GM23248 (cell line): ENCODE data around the gene SEPTIN1.

ENCODE experiments used
- EZH2 ChIP-seq: fragments of 200-600 bp; sonication (generic); IDR thresholded peaks from 2 replicates; pipeline ENCODE4 v1.6.1; 2018; ENCODE audit warnings: antibody characterized with exemption, mild to moderate bottlenecking; ENCODE audit not compliant: insufficient read depth, poor library complexity, severe bottlenecking
- EZH2phosphoT487 ChIP-seq: fragments of 200-600 bp; sonication (generic); IDR thresholded peaks from 2 replicates; pipeline ENCODE4 v1.6.1; 2018; ENCODE audit warnings: antibody characterized with exemption, moderate library complexity, mild to moderate bottlenecking, low read depth; ENCODE audit not compliant: insufficient read depth

DNA sequence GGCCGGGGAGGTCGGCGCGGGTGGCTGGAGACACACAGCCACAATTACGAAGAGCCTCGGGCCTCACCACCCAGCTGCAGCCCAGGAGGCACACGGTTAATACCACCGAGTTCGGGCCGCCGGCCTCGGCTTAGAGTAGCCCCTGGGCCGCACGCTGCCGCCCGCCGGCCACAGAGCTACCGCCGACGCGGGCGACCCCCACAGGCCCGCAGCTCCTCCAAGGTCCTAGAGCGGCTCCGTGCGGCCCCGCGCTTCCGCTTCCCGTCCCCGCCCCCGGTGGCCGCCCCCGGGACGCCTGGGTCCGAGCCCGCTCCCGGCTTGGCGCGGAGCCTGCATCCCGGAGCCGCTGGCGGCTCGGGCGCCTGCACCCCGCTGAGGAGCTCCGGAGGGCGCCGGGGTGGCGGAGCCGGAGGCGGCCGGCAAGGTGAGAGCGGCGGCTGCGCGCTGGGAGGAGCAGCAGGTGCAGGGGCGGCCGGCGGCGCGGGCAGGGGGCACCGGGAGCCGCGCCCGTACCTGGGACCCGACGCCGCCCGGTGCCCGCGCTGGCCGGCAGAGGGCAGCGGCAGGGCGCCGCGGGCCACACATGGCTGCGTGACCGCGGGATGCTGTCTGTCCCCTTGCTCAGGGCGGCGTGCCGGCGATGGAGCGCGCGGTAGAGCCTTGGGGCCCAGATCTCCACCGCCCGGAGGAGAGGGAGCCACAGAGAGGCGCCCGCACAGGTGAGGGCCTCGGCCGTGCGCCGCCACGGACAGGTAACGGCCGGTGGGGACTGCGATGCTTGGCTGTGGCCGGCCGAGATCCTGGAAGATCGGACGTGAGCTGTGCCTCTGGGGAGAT is 13.0 kb upstream of the SEPTIN1 start, which contains the start of gene ZNF48:
- TF ChIP-seq EZH2 = no peak
- TF ChIP-seq EZH2phosphoT487 = no peak
